ENCODE measurements around the gene MLH1.

The MLH1 gene

GRCh38 chr3:36981006-36981405 is 12.3 kb upstream of the MLH1 start:
- no peak for DNase-seq

GRCh38 chr3:36988356-36988755 is 5.0 kb upstream of the MLH1 start:
- no peak for DNase-seq

- DNase-seq = no peak
Measured at GRCh38 chr3:36989005-36989404, 4.3 kb upstream of the MLH1 start.

GRCh38 chr3:36989568-36989967 is 3.8 kb upstream of the MLH1 start:
- no peak for DNase-seq

GRCh38 chr3:36991147-36991546 is 2.2 kb upstream of the MLH1 start:
- no peak for DNase-seq

- DNase-seq = no peak
Measured at GRCh38 chr3:36991923-36992805, 1.2 kb upstream of the MLH1 start.

GRCh38 chr3:36992806-36993325 is 452 bp upstream of the MLH1 start, which contains the start of gene EPM2AIP1:
Gene EPM2AIP1 (minus strand): TSS chr3:36993131. CDS start chr3:36993077, 54 bp downstream.
- no peak for DNase-seq

GRCh38 chr3:37014620-37015019 is 21.3 kb downstream of the MLH1 start:
- no peak for DNase-seq

- no peak for DNase-seq
Measured at GRCh38 chr3:37015642-37016041, 22.3 kb downstream of the MLH1 start.

- DNase-seq = no peak
Measured at GRCh38 chr3:37016903-37017302, 23.6 kb downstream of the MLH1 start.

GRCh38 chr3:37017683-37018082 is 24.4 kb downstream of the MLH1 start:
- no peak for DNase-seq

- DNase-seq = no peak
Measured at GRCh38 chr3:37024092-37024491, 30.8 kb downstream of the MLH1 start.

GRCh38 chr3:37024820-37025405 is 31.6 kb downstream of the MLH1 start:
- no peak for DNase-seq

GRCh38 chr3:37025561-37026335 is 32.4 kb downstream of the MLH1 start:
- no peak for DNase-seq

GRCh38 chr3:37026851-37027250 is 33.5 kb downstream of the MLH1 start:
- DNase-seq = no peak

- no peak for DNase-seq
Measured at GRCh38 chr3:37028329-37028728, 35.0 kb downstream of the MLH1 start.

GRCh38 chr3:37029111-37029510 is 35.8 kb downstream of the MLH1 start:
- no peak for DNase-seq

GRCh38 chr3:37029516-37030163 is 36.3 kb downstream of the MLH1 start:
- no peak for DNase-seq

GRCh38 chr3:37030588-37030987 is 37.3 kb downstream of the MLH1 start:
- DNase-seq = no peak

- DNase-seq = no peak
Measured at GRCh38 chr3:37031096-37031682, 37.9 kb downstream of the MLH1 start.

- no peak for DNase-seq
Measured at GRCh38 chr3:37032961-37033360, 39.6 kb downstream of the MLH1 start.

- no peak for DNase-seq
Measured at GRCh38 chr3:37037352-37037751, 44.0 kb downstream of the MLH1 start.

Data from stimulated activated naive CD4-positive, alpha-beta T cell (primary cell).